Hematopoietic multipotent progenitor cell treated with erythropoietin and hydrocortisone succinate and interleukin-3 and kit ligand, for 17 days (in vitro differentiated cells): ENCODE results near the gene SORCS3.

Experiments
- DNase-seq: peaks from one replicate; pipeline ENCODE4 v3.0.0-alpha.2; 2015; ENCODE audit warnings: low spot score

Gene SORCS3

DNA sequence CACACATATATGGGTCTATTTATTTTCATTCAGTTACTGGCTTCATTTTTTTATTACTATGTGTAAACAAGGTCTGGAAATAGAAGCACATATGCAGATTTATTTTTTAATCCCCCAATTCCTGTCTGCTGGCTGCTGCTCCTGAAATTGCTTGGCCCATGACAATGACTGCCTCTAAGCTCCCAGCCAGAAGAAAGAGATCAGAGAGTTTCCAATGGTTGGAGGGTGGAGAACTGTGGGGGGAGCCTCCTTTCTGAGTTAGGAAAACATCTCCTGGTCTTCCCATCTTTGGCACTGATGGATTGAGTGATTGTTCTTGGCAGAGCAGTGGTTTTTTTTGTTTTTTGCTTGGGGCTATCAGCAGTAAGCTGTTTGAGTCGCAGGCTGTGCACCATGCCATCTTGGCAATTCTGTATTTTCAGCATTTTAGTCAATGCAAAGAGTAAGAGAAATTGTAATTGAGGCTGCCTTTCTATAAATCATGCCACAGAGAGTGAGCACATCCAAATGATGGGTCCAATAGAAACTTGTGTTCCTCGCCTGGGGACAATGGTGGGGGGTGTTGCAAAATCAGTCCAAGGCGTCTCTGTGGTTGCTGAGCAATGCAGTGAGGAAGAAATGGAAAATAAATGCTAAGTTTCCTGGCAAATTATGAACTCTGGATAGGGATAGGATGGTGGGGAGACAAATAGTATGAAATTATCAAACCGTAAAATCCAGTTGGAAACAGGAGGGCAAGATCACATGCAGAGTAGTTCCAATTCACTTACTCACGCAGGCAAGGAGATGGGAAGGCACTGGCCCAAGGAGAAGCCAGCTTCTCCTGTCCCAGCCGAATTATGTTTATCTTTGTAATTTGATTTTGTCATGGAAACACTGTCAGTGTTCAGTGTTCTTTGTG, 382.4 kb downstream of the SORCS3 start:
- DNase-seq: no peak

GRCh38 chr10:105024184-105024583, 383.1 kb downstream of the SORCS3 start:
- DNase-seq: no peak

- DNase-seq: no peak
Measured at GRCh38 chr10:105025092-105025491, 384.0 kb downstream of the SORCS3 start.

DNA sequence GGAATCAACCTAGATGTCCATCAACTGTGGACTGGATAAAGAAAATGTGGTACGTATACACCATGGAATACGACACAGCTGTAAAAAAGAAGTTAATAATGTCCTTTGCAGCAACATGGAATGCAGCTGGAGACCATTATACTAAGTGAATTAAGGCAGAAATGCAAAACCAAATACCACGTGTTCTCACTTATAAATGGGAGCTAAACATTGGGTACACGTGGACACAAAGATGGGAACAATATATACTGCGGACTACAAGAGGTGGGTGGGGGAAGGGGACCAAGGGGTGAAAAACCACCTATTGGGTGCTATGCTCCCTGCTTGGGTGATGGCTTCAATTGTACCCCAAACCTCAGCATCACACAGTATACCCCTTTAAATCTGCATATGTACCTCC, 385.5 kb downstream of the SORCS3 start:
- no peak for DNase-seq

DNA sequence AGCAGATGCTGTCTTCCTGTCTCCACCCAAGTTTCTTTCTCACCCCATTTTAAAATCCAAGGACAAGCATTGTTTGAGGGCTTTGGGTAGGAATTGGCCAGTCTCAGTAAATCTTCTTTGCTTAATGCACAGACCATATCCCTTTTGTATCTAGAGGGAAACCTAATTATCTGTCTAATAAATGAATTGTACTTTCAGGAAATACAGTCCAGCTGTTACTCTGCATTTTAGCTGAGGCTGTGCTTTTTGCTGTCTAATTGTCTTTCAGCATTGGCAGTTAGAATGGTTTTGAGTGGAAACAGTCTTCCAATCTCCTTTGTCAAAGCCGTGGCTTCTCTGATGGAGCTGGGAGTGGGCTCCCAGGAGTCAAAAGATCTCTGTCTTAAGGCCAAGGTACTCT, 388.2 kb downstream of the SORCS3 start:
- DNase-seq: no peak

- DNase-seq: no peak
Measured at GRCh38 chr10:105037022-105037421, 395.9 kb downstream of the SORCS3 start.

DNA sequence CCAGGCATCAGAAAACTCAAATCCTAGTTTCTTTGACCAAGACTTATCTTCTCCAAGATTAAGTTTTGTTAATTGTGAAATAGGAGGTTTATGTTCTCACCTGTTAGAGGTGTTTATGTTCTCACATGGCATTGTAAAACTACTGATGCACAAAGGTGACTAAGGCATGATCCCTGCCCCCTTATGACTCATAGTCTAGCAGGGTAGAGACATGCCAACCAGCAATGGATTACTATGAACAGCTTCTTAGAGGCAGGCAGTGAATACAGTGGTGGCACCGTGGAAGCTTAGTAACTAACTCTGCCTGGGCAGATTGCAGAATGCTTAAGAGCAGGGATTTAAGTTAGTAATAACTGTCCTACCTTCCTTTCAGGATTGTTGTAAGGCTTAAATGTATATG, 400.9 kb downstream of the SORCS3 start:
- no peak for DNase-seq

DNA sequence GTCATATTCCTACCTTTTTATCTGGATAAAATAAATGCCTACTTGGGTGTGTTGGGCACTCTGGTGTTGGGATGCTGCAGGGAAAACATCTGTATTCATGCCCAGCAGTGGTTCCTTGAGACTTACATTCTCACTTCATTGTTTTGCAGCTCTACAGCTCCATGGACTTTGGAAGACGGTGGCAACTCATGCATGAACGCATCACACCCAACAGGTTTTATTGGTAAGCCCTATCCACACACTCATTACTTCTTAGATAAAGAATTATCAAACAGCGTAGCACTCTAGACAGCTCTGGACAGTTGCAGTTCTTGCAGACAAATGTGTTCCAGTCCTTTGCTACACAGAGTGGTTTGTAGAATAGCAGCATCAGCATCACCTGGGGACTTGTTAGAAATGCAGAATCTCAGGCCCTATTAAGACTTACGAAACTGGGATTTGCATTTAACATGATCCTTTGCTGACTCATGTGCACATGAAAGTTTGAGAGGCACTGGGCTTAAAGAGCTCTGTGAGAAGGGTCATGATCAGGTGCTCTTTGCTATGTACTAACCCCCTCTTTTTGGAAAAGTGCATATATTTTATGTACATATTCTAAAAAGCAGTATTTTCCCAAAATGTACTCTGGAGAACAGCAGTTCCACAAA, 401.9 kb downstream of the SORCS3 start:
- no peak for DNase-seq

DNA sequence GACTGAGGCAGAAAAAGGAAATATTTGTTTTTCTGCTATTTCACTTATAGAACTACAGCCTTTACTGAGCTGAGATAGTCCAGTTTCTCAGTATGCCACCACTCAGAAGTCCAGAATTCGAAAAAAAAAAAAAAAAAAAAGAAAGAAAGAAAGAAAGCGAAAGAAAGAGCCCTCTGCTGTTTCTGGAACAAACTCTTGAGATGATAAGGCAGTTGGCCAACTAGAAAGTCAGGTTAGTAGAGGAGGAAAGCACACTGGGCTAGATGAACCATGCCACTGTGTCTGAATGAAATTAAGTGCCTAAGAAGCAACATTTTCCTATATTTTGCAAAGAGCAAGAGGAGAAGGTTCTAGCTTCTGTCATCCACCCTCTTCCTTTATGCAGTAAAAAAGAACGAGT, 403.8 kb downstream of the SORCS3 start:
- DNase-seq: no peak

DNA sequence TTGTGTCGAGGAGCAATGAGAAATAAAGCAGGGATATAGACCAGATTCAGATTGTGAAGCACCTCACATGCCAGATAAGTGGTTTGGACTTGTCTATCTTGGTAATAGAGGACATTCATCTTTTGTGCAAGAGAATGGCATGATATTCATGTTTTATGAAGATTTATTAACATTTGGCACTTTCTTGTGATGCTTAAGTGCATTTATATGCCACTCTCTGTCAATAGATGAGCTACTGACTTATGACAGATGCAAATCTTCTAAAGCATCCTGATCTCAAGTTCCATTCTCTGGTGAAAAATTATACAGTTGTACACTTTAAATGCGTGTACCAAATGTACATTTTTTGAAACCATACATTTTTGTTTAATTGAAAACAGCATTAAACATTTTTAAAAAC, 415.3 kb downstream of the SORCS3 start:
- DNase-seq: no peak

DNA sequence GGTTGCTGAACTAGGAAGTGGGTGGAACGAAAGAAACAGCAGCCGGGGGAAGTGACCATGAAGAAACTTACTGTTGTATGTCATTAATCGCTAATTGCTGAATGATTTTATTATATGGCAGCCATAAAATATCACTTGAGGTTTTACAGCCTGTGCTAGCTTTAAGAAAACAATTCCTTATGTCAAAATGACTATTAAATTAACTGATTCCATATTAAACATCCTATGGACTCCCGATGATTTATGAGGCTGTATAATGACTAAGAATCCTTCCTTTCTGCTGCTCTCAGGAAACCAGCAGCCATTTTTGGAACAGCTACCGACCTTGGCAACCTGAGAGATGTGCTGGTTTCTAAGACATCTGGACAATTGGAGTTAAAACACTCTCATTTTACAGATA, 421.9 kb downstream of the SORCS3 start:
- DNase-seq: no peak

- DNase-seq: no peak
Measured at GRCh38 chr10:105063796-105064195, 422.7 kb downstream of the SORCS3 start.

- no peak for DNase-seq
Measured at GRCh38 chr10:105068497-105068896, 427.4 kb downstream of the SORCS3 start.

DNA sequence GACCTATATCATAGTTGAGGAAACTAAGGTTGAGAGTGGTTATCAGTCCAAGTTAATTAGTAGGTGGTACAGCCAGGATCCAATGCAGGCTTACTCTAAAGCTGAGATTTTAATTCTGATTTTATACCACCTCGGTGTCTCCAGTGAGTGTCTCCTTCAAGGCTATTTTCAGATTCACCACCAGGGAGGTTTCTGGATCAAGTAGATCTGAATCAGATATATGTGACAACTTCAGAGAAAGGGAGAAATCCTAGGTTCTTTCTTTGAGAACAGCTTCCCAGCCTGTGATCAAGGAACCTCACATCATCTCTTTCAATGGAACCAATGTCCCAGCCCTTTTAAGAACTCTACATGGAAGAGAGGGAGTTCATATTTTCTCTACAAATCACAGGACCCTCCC, 429.2 kb downstream of the SORCS3 start:
- DNase-seq: no peak

- no peak for DNase-seq
Measured at GRCh38 chr10:105070952-105071351, 429.9 kb downstream of the SORCS3 start.

GRCh38 chr10:105071980-105072379, 430.9 kb downstream of the SORCS3 start:
- no peak for DNase-seq

DNA sequence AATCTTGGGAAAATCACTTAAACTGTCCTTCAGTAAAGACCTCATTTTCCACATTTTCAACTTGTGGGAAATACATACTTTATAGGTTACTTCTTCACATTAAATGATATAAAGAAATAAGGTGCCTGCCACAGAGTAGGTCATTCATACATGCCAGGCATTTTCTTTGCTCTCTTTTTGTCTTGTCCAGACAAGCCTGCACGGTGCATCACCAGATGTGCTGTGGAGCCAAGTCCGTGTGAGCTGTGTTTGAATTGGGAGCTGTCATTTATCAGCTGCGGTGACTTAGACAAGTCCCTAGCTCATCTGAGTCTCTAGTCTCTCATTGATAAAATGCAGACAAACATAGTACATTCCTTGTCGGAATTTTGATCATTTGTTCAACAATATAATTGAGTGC, 432.9 kb downstream of the SORCS3 start:
- no peak for DNase-seq

- no peak for DNase-seq
Measured at GRCh38 chr10:105075031-105075430, 433.9 kb downstream of the SORCS3 start.

- no peak for DNase-seq
Measured at GRCh38 chr10:105085980-105086379, 444.9 kb downstream of the SORCS3 start.

GRCh38 chr10:105094048-105094447, 453.0 kb downstream of the SORCS3 start:
- no peak for DNase-seq

DNA sequence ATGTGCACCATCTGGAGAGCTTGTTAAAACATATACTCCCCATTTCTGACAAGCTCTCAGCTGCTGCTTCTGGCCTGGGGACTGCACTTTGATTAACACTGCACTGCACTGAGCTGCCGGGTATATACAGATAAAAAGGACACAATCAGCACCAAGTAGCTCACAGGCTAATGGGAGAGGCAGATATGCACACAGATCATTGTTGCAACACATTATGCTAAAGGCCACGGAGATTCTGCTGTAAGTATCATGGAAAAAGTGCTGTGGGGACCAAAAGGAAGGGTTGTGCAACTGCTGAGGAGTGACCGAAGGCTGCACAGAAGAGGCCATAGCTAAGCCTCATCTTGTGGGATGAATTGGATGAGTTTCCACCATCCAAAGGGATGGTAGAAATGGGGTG, 455.2 kb downstream of the SORCS3 start:
- no peak for DNase-seq

DNA sequence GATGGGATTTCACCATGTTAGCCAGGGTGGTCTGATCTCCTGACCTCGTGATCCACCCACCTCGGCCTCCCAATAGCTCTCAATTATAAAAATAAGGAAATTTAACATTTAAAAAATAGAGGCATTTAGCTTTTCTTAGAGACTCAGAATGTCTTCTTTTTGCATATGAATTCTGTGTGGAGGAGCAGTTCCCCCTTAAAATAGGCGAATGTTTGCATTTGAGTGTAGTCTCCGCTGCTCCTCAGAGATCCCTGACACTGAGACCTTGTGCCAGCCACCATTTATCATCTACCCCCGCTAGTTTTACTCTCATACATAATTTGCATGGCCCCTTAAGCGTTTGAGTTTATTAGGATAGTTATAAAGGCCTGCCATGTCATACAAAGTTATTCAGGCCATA, 461.9 kb downstream of the SORCS3 start:
- no peak for DNase-seq

- no peak for DNase-seq
Measured at GRCh38 chr10:105104297-105104696, 463.2 kb downstream of the SORCS3 start.

DNA sequence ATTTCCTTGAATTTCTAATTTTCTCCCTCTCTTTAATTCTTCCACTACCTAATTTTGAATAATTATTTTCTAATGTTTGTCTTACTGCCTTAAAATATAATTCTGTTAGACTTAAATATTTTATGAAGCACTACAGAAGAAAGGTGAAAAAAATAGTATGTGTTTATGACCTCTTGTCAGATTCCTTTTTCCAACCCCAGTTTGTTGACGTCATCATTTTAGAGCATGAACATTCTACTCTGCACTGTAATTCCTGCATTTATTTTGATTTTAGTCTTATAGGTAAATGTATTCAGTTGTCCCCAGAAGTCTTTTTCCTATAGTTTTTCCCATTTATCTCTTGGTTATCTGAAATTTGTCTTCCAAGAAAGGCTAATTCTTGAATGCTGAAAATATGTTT, 468.1 kb downstream of the SORCS3 start:
- no peak for DNase-seq
